Brain microvascular endothelial cell (primary cell): ENCODE measurements around the gene NUDT9.

Experiments used
- DNase-seq: peaks from one replicate; pipeline ENCODE4 v3.0.0-alpha.2; 2020
- H3K27ac ChIP-seq: fragments of 250-450 bp; sonication (Bioruptor Pico); 2 replicates; pipeline ENCODE4 v1.5.1; 2020; ENCODE audit warnings: mild to moderate bottlenecking, moderate library complexity
- H3K27me3 ChIP-seq: fragments of 250-450 bp; sonication (Bioruptor Pico); replicated peaks from 2 replicates; pipeline ENCODE4 v1.5.1; 2020; ENCODE audit warnings: mild to moderate bottlenecking
- H3K36me3 ChIP-seq: fragments of 250-450 bp; sonication (Bioruptor Pico); replicated peaks from 2 replicates; pipeline ENCODE4 v1.5.1; 2020; ENCODE audit warnings: mild to moderate bottlenecking
- H3K4me3 ChIP-seq: 2 replicates; pipeline ENCODE4 v1.5.1; 2011; ENCODE audit warnings: low read depth, mild to moderate bottlenecking, control low read depth, low read length, moderate library complexity
- CTCF ChIP-seq: IDR thresholded peaks from 2 replicates; pipeline ENCODE4 v1.5.1; 2011; ENCODE audit warnings: low read depth, mild to moderate bottlenecking, moderate library complexity, low read length, control low read depth, inconsistent platforms; ENCODE audit errors: missing control alignments
- in situ Hi-C: cut with HindIII; loops from 2 replicates; pipeline ENCODE4 v1.10.0; 2017; ENCODE audit warnings: low sequenced_read_pairs, low pct_ligation_motif_present

Gene NUDT9

GRCh38 chr4:87425711-87426110 is 3.3 kb downstream of the NUDT9 start:
- DNase-seq, result no peak

DNA sequence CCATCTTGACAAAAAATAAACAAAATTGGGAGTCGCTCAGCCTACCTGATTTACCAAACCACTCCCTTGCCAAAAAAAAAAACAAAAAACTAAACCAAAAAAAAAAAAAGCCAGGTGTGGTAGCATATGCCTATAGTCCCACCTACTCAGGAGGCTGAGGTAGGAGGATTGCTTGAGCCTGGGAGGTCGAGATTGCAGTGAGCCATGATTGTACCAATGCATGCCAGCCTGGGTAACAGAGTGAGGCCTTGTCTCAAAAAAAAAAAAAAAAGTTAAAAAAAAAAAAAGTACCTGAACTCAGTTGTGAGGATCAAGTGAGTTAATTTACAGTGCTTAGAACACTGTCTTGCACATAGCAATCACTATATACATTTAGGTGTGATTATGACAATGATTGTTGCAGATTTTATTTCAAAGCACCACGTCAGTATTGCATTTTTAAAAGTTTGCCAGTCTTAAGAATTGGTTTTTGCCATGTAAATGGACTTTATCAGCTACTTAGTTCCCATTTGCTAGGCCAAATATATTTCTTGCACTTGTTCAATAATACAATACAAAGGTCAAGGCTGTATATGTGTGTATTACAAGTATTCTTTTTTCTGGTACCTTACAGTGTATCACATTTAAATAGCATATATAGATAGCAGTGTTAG is 4.6 kb downstream of the NUDT9 start:
- DNase-seq, result no peak
- TF ChIP-seq CTCF, result no peak
- in situ Hi-C loops, result no loop called here
- H3K4me3 ChIP-seq, result no peak overlapping the region
- H3K27me3 ChIP-seq, result no peaks in the 10 kb centered on the region
- H3K36me3 ChIP-seq, result no peaks in the 10 kb centered on the region
- no peak overlapping the region for H3K27ac ChIP-seq

More at GRCh38 chr4:87425711-87426110, 3.3 kb downstream of the NUDT9 start:
- H3K36me3 ChIP-seq, result no peaks in the 10 kb centered on the region
- H3K27me3 ChIP-seq, result no peaks in the 10 kb centered on the region
- TF ChIP-seq CTCF, result no peak
- in situ Hi-C loops, result no loop called here
- H3K4me3 ChIP-seq, result no peak overlapping the region
- H3K27ac ChIP-seq, result no peak overlapping the region

DNA sequence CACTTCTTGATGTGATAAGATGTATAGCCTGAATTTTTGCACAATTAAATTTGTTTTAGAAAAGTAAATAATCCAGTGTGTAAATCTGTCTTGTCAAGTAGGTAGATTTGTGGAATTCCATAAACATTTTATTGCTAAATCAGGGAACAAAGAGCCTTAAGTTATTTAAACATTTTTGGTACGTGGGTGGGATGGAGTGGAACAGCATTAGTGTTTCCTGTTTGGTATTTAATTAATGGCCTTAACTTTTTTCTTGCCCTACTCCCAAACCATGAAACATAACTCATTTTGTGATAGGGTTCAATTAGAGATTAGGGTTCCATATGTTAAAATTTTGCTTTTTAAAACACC is 5.1 kb downstream of the NUDT9 start:
- H3K36me3 ChIP-seq, result no peaks in the 10 kb centered on the region
- no peak for DNase-seq
- in situ Hi-C loops, result no loop called here
- no peaks in the 10 kb centered on the region for H3K27me3 ChIP-seq
- no peak for TF ChIP-seq CTCF
- no peak overlapping the region for H3K4me3 ChIP-seq
- H3K27ac ChIP-seq, result no peak overlapping the region

- no peaks in the 10 kb centered on the region for H3K36me3 ChIP-seq
- DNase-seq, result no peak
- in situ Hi-C loops, result no loop called here
- no peak overlapping the region for H3K4me3 ChIP-seq
- no peak overlapping the region for H3K27ac ChIP-seq
- no peaks in the 10 kb centered on the region for H3K27me3 ChIP-seq
- TF ChIP-seq CTCF, result no peak
Observed at GRCh38 chr4:87428979-87429378, 6.6 kb downstream of the NUDT9 start.

- no peak for DNase-seq
- TF ChIP-seq CTCF, result no peak
- Histone ChIP-seq H3K36me3 (no peaks in the 10 kb centered on the region), H3K27ac (no peak overlapping the region), H3K27me3 (no peaks in the 10 kb centered on the region), H3K4me3 (no peak overlapping the region)
- in situ Hi-C loops, result no loop called here
Observed at GRCh38 chr4:87430038-87430437, 7.7 kb downstream of the NUDT9 start.

- Histone ChIP-seq H3K27me3 (no peaks in the 10 kb centered on the region), H3K36me3 (no peaks in the 10 kb centered on the region), H3K27ac (no peak overlapping the region), H3K4me3 (no peak overlapping the region)
- no peak for DNase-seq
- TF ChIP-seq CTCF, result no peak
- in situ Hi-C loops, result no loop called here
Observed at GRCh38 chr4:87433342-87433741, 11.0 kb downstream of the NUDT9 start.
